ENCODE results near the gene TP53I11. TPM values are rescaled to one million over a fixed set of nuclear protein-coding genes. Genes with fewer than 3 reads are reported as not detected.

TP53I11 gene
- polyA plus RNA-seq, 3 donors = 11.0 to 13.2 (median 11.3) TPM

GRCh38 chr11:44887636-44888035, 63.0 kb downstream of the TP53I11 start:
- Histone ChIP-seq H4K20me1 (ENCODE audit: insufficient read depth, low read length) (no peaks in the 10 kb centered on the region), H3K36me3 (replicated peaks in 1 of 2; ENCODE audit: control insufficient read depth in 1 of 2, insufficient read depth in 2 of 2, low read length in 2 of 2) (no peaks in the 10 kb centered on the region), H3K4me2 (replicated peaks; ENCODE audit: extremely low read depth, low read length, poor library complexity, severe bottlenecking) (no peak overlapping the region), H3K9me3 (replicated peaks in 1 of 2; ENCODE audit: control insufficient read depth in 1 of 2, insufficient read depth in 1 of 2, low read length in 2 of 2) (no peaks in the 10 kb centered on the region), H3K79me2 (ENCODE audit: insufficient read depth, low read length) (no peaks in the 10 kb centered on the region), H3K4me1 (ENCODE audit: control insufficient read depth in 1 of 2, insufficient read depth in 2 of 2, low read length in 2 of 2) (no peaks in the 10 kb centered on the region), H3K27me3 (ENCODE audit: control insufficient read depth in 2 of 2, insufficient read depth in 2 of 2, low read length in 2 of 2) (peaks cover 0 to 2% of the 10 kb centered on the region in 2 donors), H3K9ac (ENCODE audit: insufficient read depth, low read length, poor library complexity, severe bottlenecking) (no peak overlapping the region), H3K27ac (ENCODE audit: low read depth in 1 of 2, low read length in 2 of 2) (no peak overlapping the region), H3K4me3 (replicated peaks in 1 of 3; ENCODE audit: low read depth in 2 of 3, low read length in 3 of 3) (no peak overlapping the region), H2AFZ (ENCODE audit: insufficient read depth, low read depth, low read length, poor library complexity, severe bottlenecking) (no peak overlapping the region)
- Mint-ChIP-seq H3K27me3 (ENCODE audit: low read depth in 3 of 3) (peaks cover 5 to 24% (median 10%) of the 10 kb centered on the region in 3 donors), H3K27ac (peak overlapping the region in 1 of 7 donors; percentile 54), H3K9me3 (no peaks in the 10 kb centered on the region), H3K36me3 (no peaks in the 10 kb centered on the region), H3K4me1 (no peaks in the 10 kb centered on the region), H3K4me3 (no peak overlapping the region)
- intact Hi-C loops (cut with micrococcal nuclease) = no loop called here
- 100% methylated on average over 1 of the region's 3 CpGs for whole genome bisulfite sequencing (ENCODE audit: insufficient coverage)
- no peak for TF ChIP-seq CTCF (IDR thresholded peaks at IDR 0.05)
- DNase-seq = no peak

GRCh38 chr11:44886790-44887140, 63.9 kb downstream of the TP53I11 start:
- H3K36me3 ChIP-seq (replicated peaks in 1 of 2; ENCODE audit: control insufficient read depth in 1 of 2, insufficient read depth in 2 of 2, low read length in 2 of 2) = no peaks in the 10 kb centered on the region
- H3K27me3 ChIP-seq (ENCODE audit: control insufficient read depth in 2 of 2, insufficient read depth in 2 of 2, low read length in 2 of 2) = peaks cover 0 to 2% of the 10 kb centered on the region in 2 donors
- Mint-ChIP-seq H3K4me3 (no peak overlapping the region), H3K36me3 (no peaks in the 10 kb centered on the region), H3K4me1 (no peaks in the 10 kb centered on the region), H3K27ac (no peak overlapping the region), H3K27me3 (ENCODE audit: low read depth in 3 of 3) (peaks cover 1 to 23% (median 12%) of the 10 kb centered on the region in 3 donors), H3K9me3 (no peaks in the 10 kb centered on the region)
- no peaks in the 10 kb centered on the region for H3K4me1 ChIP-seq (ENCODE audit: control insufficient read depth in 1 of 2, insufficient read depth in 2 of 2, low read length in 2 of 2)
- H3K4me3 ChIP-seq (replicated peaks in 1 of 3; ENCODE audit: low read depth in 2 of 3, low read length in 3 of 3) = no peak overlapping the region
- intact Hi-C loops (cut with micrococcal nuclease) = no loop called here
- H3K9ac ChIP-seq (ENCODE audit: insufficient read depth, low read length, poor library complexity, severe bottlenecking) = no peak overlapping the region
- H3K27ac ChIP-seq (ENCODE audit: low read depth in 1 of 2, low read length in 2 of 2) = no peak overlapping the region
- TF ChIP-seq CTCF (IDR thresholded peaks at IDR 0.05) = no peak
- H2AFZ ChIP-seq (ENCODE audit: insufficient read depth, low read depth, low read length, poor library complexity, severe bottlenecking) = no peak overlapping the region
- H3K9me3 ChIP-seq (replicated peaks in 1 of 2; ENCODE audit: control insufficient read depth in 1 of 2, insufficient read depth in 1 of 2, low read length in 2 of 2) = no peaks in the 10 kb centered on the region
- H3K79me2 ChIP-seq (ENCODE audit: insufficient read depth, low read length) = no peaks in the 10 kb centered on the region
- WGBS (ENCODE audit: insufficient coverage) = 50% methylated on average over 2 of the region's 3 CpGs
- no peak for DNase-seq
- H4K20me1 ChIP-seq (ENCODE audit: insufficient read depth, low read length) = no peaks in the 10 kb centered on the region
- no peak overlapping the region for H3K4me2 ChIP-seq (replicated peaks; ENCODE audit: extremely low read depth, low read length, poor library complexity, severe bottlenecking)
